OCI-LY1 (cell line): Measurements from ENCODE around the gene RBM20.

Experiments used
- H2AFZ ChIP-seq: fragments of 200-600 bp; sonication (generic), shearing (Covaris generic); 2 replicates; pipeline ENCODE4 v1.6.0; 2014; ENCODE audit warnings: antibody characterized with exemption, mild to moderate bottlenecking, low read length
- H3F3A ChIP-seq: fragments of 200-600 bp; sonication (generic), shearing (Covaris generic); 2 replicates; pipeline ENCODE4 v1.6.0; 2014; ENCODE audit warnings: mild to moderate bottlenecking, antibody characterized with exemption, low read length, moderate library complexity; ENCODE audit not compliant: insufficient read depth
- H3K27ac ChIP-seq: fragments of 200-600 bp; sonication (generic); 2 replicates; pipeline ENCODE4 v1.5.1; 2014; ENCODE audit warnings: low read length, mixed run types, mild to moderate bottlenecking, low read depth; ENCODE audit not compliant: poor library complexity, severe bottlenecking
- H3K27me3 ChIP-seq: fragments of 200-600 bp; sonication (generic); 2 replicates; pipeline ENCODE4 v1.6.0; 2014; ENCODE audit warnings: antibody characterized with exemption, mild to moderate bottlenecking, low read length, moderate library complexity; ENCODE audit not compliant: insufficient read depth
- H3K36me3 ChIP-seq: fragments of 200-600 bp; sonication (generic); 2 replicates; pipeline ENCODE4 v1.6.1; 2014; ENCODE audit warnings: mild to moderate bottlenecking, antibody characterized with exemption, low read length, moderate library complexity, mixed read lengths; ENCODE audit not compliant: insufficient read depth
- H3K4me1 ChIP-seq: fragments of 200-600 bp; sonication (generic); 2 replicates; pipeline ENCODE4 v1.5.1; 2014; ENCODE audit warnings: mild to moderate bottlenecking, low read length, moderate library complexity; ENCODE audit not compliant: insufficient read depth, severe bottlenecking
- H3K4me2 ChIP-seq: fragments of 200-600 bp; sonication (generic), shearing (Covaris generic); 2 replicates; pipeline ENCODE4 v1.6.1; 2014; ENCODE audit warnings: low read length
- H3K4me3 ChIP-seq: fragments of 200-600 bp; sonication (generic); 2 replicates; pipeline ENCODE4 v1.5.1; 2014; ENCODE audit warnings: low read length, low read depth, mild to moderate bottlenecking, mixed read lengths; ENCODE audit not compliant: poor library complexity, severe bottlenecking
- H3K79me2 ChIP-seq: fragments of 200-600 bp; shearing (Covaris generic); 2 replicates; pipeline ENCODE4 v1.6.1; 2016; ENCODE audit warnings: mixed run types, low read length, mixed read lengths; ENCODE audit not compliant: insufficient read depth
- H3K9ac ChIP-seq: fragments of 200-600 bp; sonication (generic), shearing (Covaris generic); 2 replicates; pipeline ENCODE4 v1.6.1; 2014; ENCODE audit warnings: mild to moderate bottlenecking, low read length, mixed read lengths
- H3K9me2 ChIP-seq: fragments of 200-600 bp; sonication (generic), shearing (Covaris generic); 2 replicates; pipeline ENCODE4 v1.6.1; 2014; ENCODE audit warnings: low read depth, mild to moderate bottlenecking, low read length, mixed read lengths
- H3K9me3 ChIP-seq: fragments of 200-600 bp; shearing (Covaris generic); 2 replicates; pipeline ENCODE4 v1.6.1; 2014; ENCODE audit warnings: low read length, mixed read lengths
- H4K20me1 ChIP-seq: fragments of 200-600 bp; sonication (generic), shearing (Covaris generic); 2 replicates; pipeline ENCODE4 v1.6.0; 2016; ENCODE audit warnings: mild to moderate bottlenecking, low read length; ENCODE audit not compliant: insufficient read depth
- CTCF ChIP-seq: fragments of 200-600 bp; sonication (generic), shearing (Covaris generic); IDR thresholded peaks from 2 replicates; pipeline ENCODE4 v1.5.1; 2017; ENCODE audit warnings: mild to moderate bottlenecking, antibody characterized with exemption, low read length, moderate library complexity, mixed read lengths
- EZH2 ChIP-seq: fragments of 200-600 bp; sonication (generic), shearing (Covaris generic); IDR thresholded peaks from 2 replicates; pipeline ENCODE4 v1.8.0; 2017; ENCODE audit warnings: borderline replicate concordance, mixed run types, mild to moderate bottlenecking, antibody characterized with exemption, low read length, moderate library complexity, mixed read lengths

The RBM20 gene

GRCh38 chr10:110851020-110851612, 207.0 kb downstream of the RBM20 start:
- Histone ChIP-seq H3K4me1 (peaks cover 43% of the 10 kb centered on the region), H3K4me2 (no peak overlapping the region), H3K36me3 (no peaks in the 10 kb centered on the region), H3K9me2 (no peaks in the 10 kb centered on the region), H3K27me3 (no peaks in the 10 kb centered on the region), H3K9ac (no peak overlapping the region), H4K20me1 (no peaks in the 10 kb centered on the region), H3K9me3 (no peaks in the 10 kb centered on the region), H3K4me3 (no peak overlapping the region), H2AFZ (no peak overlapping the region), H3K27ac (no peak overlapping the region), H3F3A (no peaks in the 10 kb centered on the region), H3K79me2 (no peaks in the 10 kb centered on the region)
- TF ChIP-seq EZH2, result no peak
- no peak for TF ChIP-seq CTCF

GRCh38 chr10:110852255-110852896, 208.2 kb downstream of the RBM20 start:
- Histone ChIP-seq H3K36me3 (no peaks in the 10 kb centered on the region), H2AFZ (no peak overlapping the region), H3K4me3 (no peak overlapping the region), H3K9me2 (no peaks in the 10 kb centered on the region), H3K4me2 (peak overlapping the region; percentile 9; the same call in 1 of the 2 replicates), H3K27me3 (no peaks in the 10 kb centered on the region), H4K20me1 (no peaks in the 10 kb centered on the region), H3K9me3 (no peaks in the 10 kb centered on the region), H3K9ac (no peak overlapping the region), H3K4me1 (peaks cover 34% of the 10 kb centered on the region), H3F3A (0 out of 2 replicates have a peak, but pooled peaks cover under 1% of the 10 kb centered on the region), H3K27ac (no peak overlapping the region), H3K79me2 (no peaks in the 10 kb centered on the region)
- TF ChIP-seq CTCF (no peak), EZH2 (no peak)

GRCh38 chr10:110852947-110853346, 208.8 kb downstream of the RBM20 start:
- H2AFZ ChIP-seq, result no peak overlapping the region
- no peaks in the 10 kb centered on the region for H4K20me1 ChIP-seq
- 0 out of 2 replicates have a peak, but pooled peaks cover 3% of the 10 kb centered on the region for H3F3A ChIP-seq
- H3K27ac ChIP-seq, result no peak overlapping the region
- H3K27me3 ChIP-seq, result no peaks in the 10 kb centered on the region
- peak overlapping the region; percentile 9; the same call in 1 of the 2 replicates for H3K4me2 ChIP-seq
- TF ChIP-seq CTCF (no peak), EZH2 (no peak)
- no peaks in the 10 kb centered on the region for H3K79me2 ChIP-seq
- H3K9me2 ChIP-seq, result no peaks in the 10 kb centered on the region
- H3K4me3 ChIP-seq, result no peak overlapping the region
- H3K36me3 ChIP-seq, result no peaks in the 10 kb centered on the region
- H3K9ac ChIP-seq, result no peak overlapping the region
- H3K4me1 ChIP-seq, result peaks cover 34% of the 10 kb centered on the region
- no peaks in the 10 kb centered on the region for H3K9me3 ChIP-seq
